ENCODE results near the gene DISC1.
A peak's percentile ranks its signal among the peaks of the same experiment; 100 is the strongest.

Gene DISC1

GRCh38 chr1:231691618-231692259 is 65.1 kb downstream of the DISC1 start:
- TF ChIP-seq ELF4 (IDR thresholded peaks at IDR 0.05) (no peak), FOXA1 (IDR thresholded peaks at IDR 0.05) (no peak), SUZ12 (IDR thresholded peaks at IDR 0.05) (no peak), BHLHE40 (IDR thresholded peaks at IDR 0.05; ENCODE audit: borderline replicate concordance) (no peak), ARNT (IDR thresholded peaks at IDR 0.05) (no peak; the same call in 1 of the 2 replicates), NFRKB (IDR thresholded peaks at IDR 0.05) (no peak), FOXM1 (IDR thresholded peaks at IDR 0.05; ENCODE audit: borderline replicate concordance) (no peak), CTBP1 (IDR thresholded peaks at IDR 0.05; ENCODE audit: borderline replicate concordance) (no peak), FOXK2 (IDR thresholded peaks at IDR 0.05) (no peak)
- ChIA-PET POLR2A (no interaction called here), CTCF (interaction anchor here (0.8 to 1.6 kb wide), 3 partner anchors 10 to 48 kb away, joined by 3 to 5 read pairs (median 4); no protein-coding TSS in a partner anchor)
- DNase-seq (ENCODE audit: extremely low spot score) = peak; percentile 93

- CTCF ChIA-PET = interaction anchor here (0.8 to 1.6 kb wide), 3 partner anchors 17 to 125 kb away, joined by 3 to 4 read pairs (median 3); no protein-coding TSS in a partner anchor
- POLR2A ChIA-PET = no interaction called here
- no peak for DNase-seq (ENCODE audit: extremely low spot score)
- TF ChIP-seq HDGF (IDR thresholded peaks at IDR 0.05; ENCODE audit: borderline replicate concordance) = no peak
- no peak for TF ChIP-seq NFRKB (IDR thresholded peaks at IDR 0.05)
- TF ChIP-seq SP1 (IDR thresholded peaks at IDR 0.05) = no peak
- TF ChIP-seq ARNT (IDR thresholded peaks at IDR 0.05) = no peak
- no peak for TF ChIP-seq FOXA1 (IDR thresholded peaks at IDR 0.05)
These were observed 66.9 kb downstream of the DISC1 start for GRCh38 chr1:231693361-231694074.

GRCh38 chr1:231694075-231694431 is 67.5 kb downstream of the DISC1 start:
- ChIA-PET POLR2A (no interaction called here), CTCF (interaction anchor here (0.8 kb wide), 1 partner anchor 125 kb away, joined by 3 read pairs; no protein-coding TSS in a partner anchor)
- no peak for TF ChIP-seq FOXK2 (IDR thresholded peaks at IDR 0.05)
- no peak for DNase-seq (ENCODE audit: extremely low spot score)

GRCh38 chr1:231694465-231695077 is 68.0 kb downstream of the DISC1 start:
- CTCF ChIA-PET = no interaction called here
- TF ChIP-seq PKNOX1 (IDR thresholded peaks at IDR 0.05) = no peak
- TF ChIP-seq FOXK2 (IDR thresholded peaks at IDR 0.05) = no peak
- TF ChIP-seq ZNF384 (IDR thresholded peaks at IDR 0.05) = no peak
- TF ChIP-seq SP1 (IDR thresholded peaks at IDR 0.05) = no peak
- no peak for TF ChIP-seq LEF1 (IDR thresholded peaks at IDR 0.05; ENCODE audit: borderline replicate concordance)
- no peak for TF ChIP-seq L3MBTL2 (conservative IDR thresholded peaks at IDR 0.05)
- no peak for TF ChIP-seq ELF4 (IDR thresholded peaks at IDR 0.05)
- TF ChIP-seq ARNT (IDR thresholded peaks at IDR 0.05) = no peak
- TF ChIP-seq CTBP1 (IDR thresholded peaks at IDR 0.05; ENCODE audit: borderline replicate concordance) = no peak
- no peak for TF ChIP-seq HDGF (IDR thresholded peaks at IDR 0.05; ENCODE audit: borderline replicate concordance)
- TF ChIP-seq FOXM1 (IDR thresholded peaks at IDR 0.05; ENCODE audit: borderline replicate concordance) = no peak
- TF ChIP-seq FOXA1 (IDR thresholded peaks at IDR 0.05) = no peak
- no peak for TF ChIP-seq BHLHE40 (IDR thresholded peaks at IDR 0.05; ENCODE audit: borderline replicate concordance)
- TF ChIP-seq SUZ12 (IDR thresholded peaks at IDR 0.05) = no peak
- no peak for TF ChIP-seq NFRKB (IDR thresholded peaks at IDR 0.05)
- TF ChIP-seq TARDBP (IDR thresholded peaks at IDR 0.05) = no peak
- POLR2A ChIA-PET = no interaction called here
- no peak for DNase-seq (ENCODE audit: extremely low spot score)

- POLR2A ChIA-PET = no interaction called here
- no peak for DNase-seq (ENCODE audit: extremely low spot score)
- CTCF ChIA-PET = no interaction called here
- TF ChIP-seq CTBP1 (IDR thresholded peaks at IDR 0.05; ENCODE audit: borderline replicate concordance) (no peak), FOXA1 (IDR thresholded peaks at IDR 0.05) (no peak), FOXK2 (IDR thresholded peaks at IDR 0.05) (no peak), L3MBTL2 (conservative IDR thresholded peaks at IDR 0.05) (no peak), ZNF384 (IDR thresholded peaks at IDR 0.05) (no peak), BHLHE40 (IDR thresholded peaks at IDR 0.05; ENCODE audit: borderline replicate concordance) (no peak), LEF1 (IDR thresholded peaks at IDR 0.05; ENCODE audit: borderline replicate concordance) (no peak), ELF4 (IDR thresholded peaks at IDR 0.05) (no peak), SP1 (IDR thresholded peaks at IDR 0.05) (no peak), SUZ12 (IDR thresholded peaks at IDR 0.05) (no peak), FOXM1 (IDR thresholded peaks at IDR 0.05; ENCODE audit: borderline replicate concordance) (no peak), HDGF (IDR thresholded peaks at IDR 0.05; ENCODE audit: borderline replicate concordance) (no peak), ARNT (IDR thresholded peaks at IDR 0.05) (no peak), NFRKB (IDR thresholded peaks at IDR 0.05) (no peak), PKNOX1 (IDR thresholded peaks at IDR 0.05) (no peak), TARDBP (IDR thresholded peaks at IDR 0.05) (no peak)
These were observed 69.1 kb downstream of the DISC1 start for GRCh38 chr1:231695439-231696255.

GRCh38 chr1:231699784-231700183 is 73.2 kb downstream of the DISC1 start:
- POLR2A ChIA-PET = no interaction called here
- no peak for DNase-seq (ENCODE audit: extremely low spot score)
- 0 out of 2 replicates have a peak, but pooled peaks have one; percentile 34 for TF ChIP-seq FOXK2 (IDR thresholded peaks at IDR 0.05)
- TF ChIP-seq L3MBTL2 (conservative IDR thresholded peaks at IDR 0.05) = no peak
- CTCF ChIA-PET = no interaction called here
